Stimulated activated CD4-positive, alpha-beta T cell treated with anti-CD3 and anti-CD28 coated beads, Interleukin-2, amount 100 ng/mL, for 48 hours (primary cell): ENCODE measurements around the gene AMMECR1L.
"Not testable (repeated sequence)": the region's sequence is repeated elsewhere in the genome, so short reads cannot be mapped to it uniquely, and the experiment has no call there.

Source experiments
- DNase-seq, 2 donors: peaks; one replicate each; pipeline ENCODE4 v3.0.0-alpha.2; 2020

AMMECR1L gene

GRCh38 chr2:127886593-127886935, 808 bp upstream of the AMMECR1L start:
- not testable (repeated sequence) for DNase-seq

- DNase-seq: peak; percentile 7 to 14
Observed at GRCh38 chr2:127884861-127885740, 655 bp downstream of the AMMECR1L start.

- no peak for DNase-seq
Observed at GRCh38 chr2:127884436-127884835, 1.3 kb downstream of the AMMECR1L start.

- no peak for DNase-seq
Observed at GRCh38 chr2:127879899-127880298, 5.9 kb downstream of the AMMECR1L start.

GRCh38 chr2:127877626-127878025, 8.1 kb downstream of the AMMECR1L start:
- DNase-seq: no peak

GRCh38 chr2:127877136-127877535, 8.6 kb downstream of the AMMECR1L start:
- no peak for DNase-seq

GRCh38 chr2:127874378-127875269, 11.1 kb downstream of the AMMECR1L start:
- no peak for DNase-seq

- DNase-seq: no peak
Observed at GRCh38 chr2:127873707-127874303, 12.0 kb downstream of the AMMECR1L start.

- DNase-seq: no peak
Observed at GRCh38 chr2:127872354-127872753, 13.4 kb downstream of the AMMECR1L start.

GRCh38 chr2:127865926-127866325, 19.8 kb downstream of the AMMECR1L start:
- DNase-seq: no peak

- no peak for DNase-seq
Observed at GRCh38 chr2:127864877-127865276, 20.9 kb downstream of the AMMECR1L start.

- DNase-seq: no peak
Observed at GRCh38 chr2:127862228-127862627, 23.5 kb downstream of the AMMECR1L start.

- DNase-seq: no peak
Observed at GRCh38 chr2:127860130-127860529, 25.6 kb downstream of the AMMECR1L start.

GRCh38 chr2:127859712-127860085, 26.1 kb downstream of the AMMECR1L start:
- peak; percentile 28 to 46 for DNase-seq

- DNase-seq: no peak
Observed at GRCh38 chr2:127857265-127857808, 28.4 kb downstream of the AMMECR1L start.

- no peak for DNase-seq
Observed at GRCh38 chr2:127853671-127854070, 32.1 kb downstream of the AMMECR1L start.

- DNase-seq: no peak
Observed at GRCh38 chr2:127852388-127852787, 33.4 kb downstream of the AMMECR1L start.

GRCh38 chr2:127847931-127848330, 37.8 kb downstream of the AMMECR1L start:
- no peak for DNase-seq

GRCh38 chr2:127844973-127845372, 40.8 kb downstream of the AMMECR1L start:
- no peak for DNase-seq

- no peak for DNase-seq
Observed at GRCh38 chr2:127843677-127844076, 42.1 kb downstream of the AMMECR1L start.

GRCh38 chr2:127841466-127842178, 44.1 kb downstream of the AMMECR1L start:
- no peak for DNase-seq

GRCh38 chr2:127840893-127841292, 44.9 kb downstream of the AMMECR1L start:
- no peak for DNase-seq
